IMR-90 (cell line): Measurements from ENCODE around the gene TRPC4. TPM values are rescaled to one million over a fixed set of nuclear protein-coding genes. Genes with fewer than 3 reads are reported as not detected.

ENCODE experiments used
- ATAC-seq: fragments of 200-7000 bp; cut with Tn5 transposase; 2 replicates; pipeline ENCODE4 v1.9.1; 2020; ENCODE audit warnings: low read depth, mild to moderate bottlenecking, moderate library complexity
- BruUV-seq: library from RNA; stranded (reverse); fragments of 400-500 nt; replicated peaks from 2 replicates; lab custom pipeline; 2021; lab: Mats Ljungman, UMichigan
- CTCF ChIA-PET: fragments of 300-600 bp; formaldehyde crosslinking; extraction: SDS; loops from one replicate; lab custom pipeline; 2021; ENCODE audit warnings: antibody characterized with exemption; lab: Yijun Ruan, JAX
- POLR2A ChIA-PET: fragments of 300-600 bp; sonication (Branson Sonifier 250); formaldehyde crosslinking; loops from one replicate; lab custom pipeline; 2022; ENCODE audit warnings: antibody characterized with exemption; ENCODE audit not compliant: unreplicated experiment; lab: Charles Lee
- DNase-seq: peaks from one replicate; pipeline ENCODE4 v3.0.0; 2013
- H2AFZ ChIP-seq: replicated peaks from 2 replicates; pipeline ENCODE3; 2013; ENCODE audit warnings: low read length, mild to moderate bottlenecking; ENCODE audit not compliant: poor library complexity
- H2AK5ac ChIP-seq: 2 replicates; pipeline ENCODE4 v1.6.1; 2013; ENCODE audit warnings: low read depth, low read length, inconsistent platforms
- H2AK9ac ChIP-seq: replicated peaks from 2 replicates; pipeline ENCODE3; 2013; ENCODE audit warnings: mild to moderate bottlenecking, low read depth, low read length, moderate library complexity; ENCODE audit not compliant: poor library complexity
- H2BK120ac ChIP-seq: 2 replicates; pipeline ENCODE4 v1.6.1; 2013; ENCODE audit warnings: low read depth, low read length, inconsistent platforms
- H2BK15ac ChIP-seq: 3 replicates; pipeline ENCODE4 v1.6.1; 2013; ENCODE audit warnings: low read depth, low read length, inconsistent platforms
- H2BK20ac ChIP-seq: 2 replicates; pipeline ENCODE4 v1.6.1; 2013; ENCODE audit warnings: low read depth, mild to moderate bottlenecking, inconsistent platforms, low read length, moderate library complexity
- H2BK5ac ChIP-seq: 2 replicates; pipeline ENCODE4 v1.6.1; 2013; ENCODE audit warnings: mild to moderate bottlenecking, low read depth, low read length, inconsistent platforms; ENCODE audit not compliant: poor library complexity, severe bottlenecking
- H3K14ac ChIP-seq: replicated peaks from 2 replicates; pipeline ENCODE4 v1.6.1; 2013; ENCODE audit warnings: low read depth, low read length, inconsistent platforms
- H3K18ac ChIP-seq: 2 replicates; pipeline ENCODE4 v1.6.1; 2013; ENCODE audit warnings: low read depth, low read length, control low read depth
- H3K23ac ChIP-seq: 2 replicates; pipeline ENCODE4 v1.6.1; 2013; ENCODE audit warnings: low read depth, low read length, inconsistent platforms
- H3K27ac ChIP-seq: 2 replicates; pipeline ENCODE4 v1.5.1; 2013; ENCODE audit warnings: mild to moderate bottlenecking, control low read depth, low read length; ENCODE audit not compliant: insufficient read depth
- H3K27me3 ChIP-seq: 2 replicates; pipeline ENCODE4 v1.6.1; 2013; ENCODE audit warnings: low read length; ENCODE audit not compliant: control insufficient read depth, insufficient read depth
- H3K36me3 ChIP-seq: 2 replicates; pipeline ENCODE4 v1.6.1; 2013; ENCODE audit warnings: low read length, mixed read lengths; ENCODE audit not compliant: control insufficient read depth, insufficient read depth
- H3K4ac ChIP-seq: 2 replicates; pipeline ENCODE4 v1.6.1; 2013; ENCODE audit warnings: low read depth, low read length, inconsistent platforms
- H3K4me1 ChIP-seq: 2 replicates; pipeline ENCODE4 v1.6.1; 2013; ENCODE audit warnings: low read length, mixed read lengths; ENCODE audit not compliant: control insufficient read depth, insufficient read depth
- H3K4me2 ChIP-seq: 2 replicates; pipeline ENCODE4 v1.6.1; 2013; ENCODE audit warnings: low read depth, mild to moderate bottlenecking, control low read depth, low read length, moderate library complexity
- H3K4me3 ChIP-seq: 2 replicates; pipeline ENCODE4 v1.5.1; 2013; ENCODE audit warnings: low read depth, mild to moderate bottlenecking, control low read depth, low read length, moderate library complexity; ENCODE audit not compliant: insufficient read depth
- H3K56ac ChIP-seq: 2 replicates; pipeline ENCODE4 v1.6.1; 2013; ENCODE audit warnings: low read length, inconsistent platforms; ENCODE audit not compliant: insufficient read depth; ENCODE audit errors: extremely low read depth
- H3K79me1 ChIP-seq, 2 experiments: 2 replicates each; pipeline ENCODE4 v1.6.1; 2013; ENCODE audit warnings: low read length in 2 of 2, inconsistent platforms in 1 of 2, low read depth in 1 of 2
- H3K9ac ChIP-seq: 2 replicates; pipeline ENCODE4 v1.6.1; 2013; ENCODE audit warnings: low read depth, low read length, control low read depth
- H3K9me1 ChIP-seq: 2 replicates; pipeline ENCODE4 v1.6.1; 2013; ENCODE audit warnings: low read length, inconsistent platforms; ENCODE audit not compliant: insufficient read depth
- H3K9me3 ChIP-seq: 2 replicates; pipeline ENCODE4 v1.6.1; 2013; ENCODE audit warnings: low read length; ENCODE audit not compliant: control insufficient read depth, insufficient read depth
- H4K20me1 ChIP-seq: 2 replicates; pipeline ENCODE4 v1.6.1; 2013; ENCODE audit warnings: low read length, inconsistent platforms; ENCODE audit not compliant: insufficient read depth
- H4K5ac ChIP-seq: 2 replicates; pipeline ENCODE4 v1.6.1; 2013; ENCODE audit warnings: mild to moderate bottlenecking, low read depth, low read length, control low read depth
- H4K8ac ChIP-seq, 2 experiments: 2 replicates each; pipeline ENCODE4 v1.6.1; 2013; ENCODE audit warnings: low read depth in 2 of 2, low read length in 2 of 2, control low read depth in 1 of 2, inconsistent platforms in 1 of 2
- H4K91ac ChIP-seq: 2 replicates; pipeline ENCODE4 v1.6.1; 2013; ENCODE audit warnings: low read depth, low read length, inconsistent platforms; ENCODE audit not compliant: insufficient read depth
- BHLHE40 ChIP-seq: fragments of 150-350 bp; IDR thresholded peaks from 2 replicates; pipeline ENCODE4 v1.6.1; 2016; ENCODE audit warnings: mild to moderate bottlenecking, low read depth, low read length
- CEBPB ChIP-seq: IDR thresholded peaks from 2 replicates; pipeline ENCODE4 v1.6.1; 2012; ENCODE audit warnings: low read depth, low read length, improper control_type of control experiment
- CHD1 ChIP-seq: IDR thresholded peaks from 2 replicates; pipeline ENCODE4 v1.6.1; 2012; ENCODE audit warnings: low read depth, low read length, improper control_type of control experiment
- CTCF ChIP-seq: conservative IDR thresholded peaks from 2 replicates; pipeline ENCODE4 v1.5.1; 2012; ENCODE audit warnings: mild to moderate bottlenecking, low read depth, low read length, improper control_type of control experiment
- ELK1 ChIP-seq: fragments of 150-350 bp; IDR thresholded peaks from 2 replicates; pipeline ENCODE4 v1.6.1; 2016; ENCODE audit warnings: low read depth, mild to moderate bottlenecking, low read length, moderate library complexity, borderline replicate concordance
- FOS ChIP-seq: fragments of 150-350 bp; IDR thresholded peaks from 2 replicates; pipeline ENCODE4 v1.6.1; 2016; ENCODE audit warnings: low read depth, low read length
- MAFK ChIP-seq: IDR thresholded peaks from 2 replicates; pipeline ENCODE4 v1.6.1; 2012; ENCODE audit warnings: low read depth, low read length, improper control_type of control experiment
- MAZ ChIP-seq: IDR thresholded peaks from 2 replicates; pipeline ENCODE4 v1.6.1; 2012; ENCODE audit warnings: low read depth, mild to moderate bottlenecking, low read length, improper control_type of control experiment, moderate library complexity, borderline replicate concordance
- NFE2L2 ChIP-seq: fragments of 150-350 bp; IDR thresholded peaks from 2 replicates; pipeline ENCODE4 v1.6.1; 2016; ENCODE audit warnings: low read depth, mild to moderate bottlenecking, low read length
- POLR2A ChIP-seq: IDR thresholded peaks from 2 replicates; pipeline ENCODE4 v1.6.1; 2012; ENCODE audit warnings: mild to moderate bottlenecking, low read depth, low read length
- RAD21 ChIP-seq: IDR thresholded peaks from 2 replicates; pipeline ENCODE4 v1.6.1; 2012; ENCODE audit warnings: low read length, improper control_type of control experiment
- RCOR1 ChIP-seq: IDR thresholded peaks from 2 replicates; pipeline ENCODE4 v1.6.1; 2012; ENCODE audit warnings: mild to moderate bottlenecking, low read length, improper control_type of control experiment; ENCODE audit not compliant: insufficient replicate concordance
- RFX5 ChIP-seq: IDR thresholded peaks from 2 replicates; pipeline ENCODE4 v1.8.0; 2012; ENCODE audit warnings: low read depth, mild to moderate bottlenecking, low read length, moderate library complexity
- SMC3 ChIP-seq: fragments of 150-350 bp; IDR thresholded peaks from 2 replicates; pipeline ENCODE4 v1.6.1; 2016; ENCODE audit warnings: low read depth, mild to moderate bottlenecking, antibody characterized with exemption, low read length, moderate library complexity
- WGBS, 2 experiments: methylation state at CpG; one replicate each; pipeline versions ENCODE4 v1.1.5 to v1.1.7; 2013; ENCODE audit warnings: missing lambda C conversion rate in 2 of 2; ENCODE audit not compliant: insufficient read length in 1 of 2; ENCODE audit errors: extremely low coverage in 2 of 2; 5-methylcytosine and 5-hydroxymethylcytosine counted together
- dilution Hi-C: fragments of 300-500 bp; cut with HindIII; formaldehyde crosslinking; loops from one replicate; pipeline ENCODE4 v1.14.3; 2018; ENCODE audit warnings: low sequenced_read_pairs; ENCODE audit not compliant: unreplicated experiment
- in situ Hi-C: fragments of 300-500 bp; cut with MboI; formaldehyde crosslinking; loops from 3 replicates; pipeline ENCODE4 v1.14.3; 2019; ENCODE audit warnings: low sequenced_read_pairs, inconsistent platforms, mixed read lengths
- intact Hi-C: fragments of 100-400 bp; cut with micrococcal nuclease; formaldehyde crosslinking; loops from 2 replicates; pipeline ENCODE4 v1.10.0; 2022
- polyA plus RNA-seq, 3 experiments: library from polyadenylated mRNA; depleted of rRNA; stranded (reverse); fragments of >200 nt; gene quantifications; 2 replicates each; pipeline ENCODE4 v1.2.3, GENCODE V29; 2012; ENCODE audit warnings: low replicate concordance in 1 of 3
- total RNA-seq: library from RNA; depleted of rRNA; stranded (reverse); fragments of >200 nt; gene quantifications from 2 replicates; pipeline ENCODE4 v1.2.3, GENCODE V29; 2012
- TF ChIP-seq, protein P1 (sequence below): fragments of 150-350 bp; IDR thresholded peaks from 2 replicates; pipeline ENCODE4 v1.6.1; 2017; ENCODE audit warnings: mild to moderate bottlenecking, antibody characterized with exemption, low read length, low read depth

TRPC4 gene
- total and polyA plus RNA-seq, 2 of the 4 experiments (the other 2 are of a cell fraction), result 1.9 to 5.2 TPM

GRCh38 chr13:37775871-37776270 is 93.7 kb downstream of the TRPC4 start:
- ATAC-seq (no peak), DNase-seq (peak; percentile 60)
- dilution Hi-C loops (no loop called here), intact Hi-C loops (loop anchor here (5.0 kb wide), 1 partner anchor 96 kb away; no protein-coding TSS in a partner anchor), in situ Hi-C loops (no loop called here)
- no peak overlapping the region for H3K4me2 ChIP-seq
- H3K79me1 ChIP-seq, result no peaks in the 10 kb centered on the region
- TF ChIP-seq ELK1 (no peak), SMC3 (no peak), RCOR1 (no peak), RAD21 (no peak), CTCF (no peak), BHLHE40 (no peak), POLR2A (no peak), CEBPB (no peak), NFE2L2 (no peak), CHD1 (no peak), FOS (no peak), MAFK (no peak), MAZ (no peak), RFX5 (no peak)
- TF ChIP-seq, protein P1, sequence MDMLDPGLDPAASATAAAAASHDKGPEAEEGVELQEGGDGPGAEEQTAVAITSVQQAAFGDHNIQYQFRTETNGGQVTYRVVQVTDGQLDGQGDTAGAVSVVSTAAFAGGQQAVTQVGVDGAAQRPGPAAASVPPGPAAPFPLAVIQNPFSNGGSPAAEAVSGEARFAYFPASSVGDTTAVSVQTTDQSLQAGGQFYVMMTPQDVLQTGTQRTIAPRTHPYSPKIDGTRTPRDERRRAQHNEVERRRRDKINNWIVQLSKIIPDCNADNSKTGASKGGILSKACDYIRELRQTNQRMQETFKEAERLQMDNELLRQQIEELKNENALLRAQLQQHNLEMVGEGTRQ, result no peak
- H2AK5ac ChIP-seq, result no peak overlapping the region
- no peak overlapping the region for H3K4me3 ChIP-seq
- H3K4me1 ChIP-seq, result no peaks in the 10 kb centered on the region
- no peak overlapping the region for H3K18ac ChIP-seq
- H3K23ac ChIP-seq, result no peak overlapping the region
- H3K36me3 ChIP-seq, result no peaks in the 10 kb centered on the region
- H3K9me3 ChIP-seq, result no peaks in the 10 kb centered on the region
- no peak overlapping the region for H3K27ac ChIP-seq
- H2AFZ ChIP-seq, result no peak overlapping the region
- H2BK120ac ChIP-seq, result no peak overlapping the region
- H2BK20ac ChIP-seq, result no peak overlapping the region
- H3K9me1 ChIP-seq, result no peaks in the 10 kb centered on the region
- no peak overlapping the region for H2AK9ac ChIP-seq
- H3K4ac ChIP-seq, result no peak overlapping the region
- no peak overlapping the region for H2BK15ac ChIP-seq
- H4K91ac ChIP-seq, result no peak overlapping the region
- POLR2A ChIA-PET, result no interaction called here
- H3K9ac ChIP-seq, result no peak overlapping the region
- no peak overlapping the region for H4K5ac ChIP-seq
- no peak overlapping the region for H2BK5ac ChIP-seq
- H3K56ac ChIP-seq, result no peak overlapping the region
- no peak overlapping the region for H3K14ac ChIP-seq
- BruUV-seq, result no TSS peak
- no peaks in the 10 kb centered on the region for H3K27me3 ChIP-seq
- no peaks in the 10 kb centered on the region for H4K20me1 ChIP-seq
- CTCF ChIA-PET, result no interaction called here
- H4K8ac ChIP-seq, result no peak overlapping the region
- WGBS, 2 experiments, result no CpG with 5 or more reads among the region's 1 CpG
